PC-9 (cell line): ENCODE results near the gene CBL.

ENCODE experiments used
- EZH2 ChIP-seq: fragments of 200-600 bp; sonication (generic); IDR thresholded peaks from 2 replicates; pipeline ENCODE4 v1.8.0; 2017; ENCODE audit warnings: antibody characterized with exemption, low read depth
- TF ChIP-seq, protein P1 (sequence below): fragments of 200-600 bp; sonication (generic); conservative IDR thresholded peaks from 2 replicates; pipeline ENCODE4 v1.6.1; 2017; ENCODE audit warnings: mixed run types, antibody characterized with exemption, mild to moderate bottlenecking, moderate library complexity

DNA sequence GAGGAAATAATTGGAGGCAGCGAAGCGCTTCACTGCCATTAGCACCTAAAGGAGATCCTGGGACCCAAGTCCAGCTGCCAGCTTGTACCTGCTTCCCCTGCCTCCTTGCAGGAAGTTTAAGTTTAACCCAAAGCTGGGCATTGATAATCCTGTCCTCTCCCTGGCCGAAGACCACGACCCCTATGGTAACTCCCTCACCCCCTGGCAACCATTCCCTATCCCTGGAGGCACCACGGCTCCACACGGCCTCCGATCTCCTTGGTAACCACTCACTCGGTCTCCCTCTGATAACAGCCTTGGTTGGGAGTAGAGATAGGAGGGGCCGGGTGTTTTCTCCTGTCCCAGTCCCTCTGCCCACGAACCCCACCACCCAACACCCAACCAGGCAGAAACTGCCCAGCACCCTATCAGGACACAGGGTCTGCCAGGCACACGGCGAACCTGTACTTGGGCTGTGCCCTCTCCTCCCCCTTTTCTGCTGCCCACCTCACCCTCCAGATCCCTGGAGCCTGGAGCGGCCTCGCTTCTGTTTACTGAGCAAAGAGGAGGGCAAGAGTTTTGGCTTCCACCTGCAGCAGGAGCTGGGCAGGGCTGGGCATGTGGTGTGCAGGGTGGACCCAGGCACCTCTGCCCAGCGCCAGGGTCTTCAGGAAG is 20.0 kb upstream of the CBL start:
- TF ChIP-seq, protein P1, sequence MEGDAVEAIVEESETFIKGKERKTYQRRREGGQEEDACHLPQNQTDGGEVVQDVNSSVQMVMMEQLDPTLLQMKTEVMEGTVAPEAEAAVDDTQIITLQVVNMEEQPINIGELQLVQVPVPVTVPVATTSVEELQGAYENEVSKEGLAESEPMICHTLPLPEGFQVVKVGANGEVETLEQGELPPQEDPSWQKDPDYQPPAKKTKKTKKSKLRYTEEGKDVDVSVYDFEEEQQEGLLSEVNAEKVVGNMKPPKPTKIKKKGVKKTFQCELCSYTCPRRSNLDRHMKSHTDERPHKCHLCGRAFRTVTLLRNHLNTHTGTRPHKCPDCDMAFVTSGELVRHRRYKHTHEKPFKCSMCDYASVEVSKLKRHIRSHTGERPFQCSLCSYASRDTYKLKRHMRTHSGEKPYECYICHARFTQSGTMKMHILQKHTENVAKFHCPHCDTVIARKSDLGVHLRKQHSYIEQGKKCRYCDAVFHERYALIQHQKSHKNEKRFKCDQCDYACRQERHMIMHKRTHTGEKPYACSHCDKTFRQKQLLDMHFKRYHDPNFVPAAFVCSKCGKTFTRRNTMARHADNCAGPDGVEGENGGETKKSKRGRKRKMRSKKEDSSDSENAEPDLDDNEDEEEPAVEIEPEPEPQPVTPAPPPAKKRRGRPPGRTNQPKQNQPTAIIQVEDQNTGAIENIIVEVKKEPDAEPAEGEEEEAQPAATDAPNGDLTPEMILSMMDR: no peak
- TF ChIP-seq EZH2: no peak
